K562 (cell line): Measurements from ENCODE around the gene TRIM2. TPM values are rescaled to one million over a fixed set of nuclear protein-coding genes. Genes with fewer than 3 reads are reported as not detected.

Source experiments
- C11orf30 ChIP-seq: fragments of 450-650 bp; IDR thresholded peaks from 2 replicates; pipeline ENCODE4 v1.6.1; 2016; ENCODE audit warnings: low read depth, mild to moderate bottlenecking
- FOS ChIP-seq: IDR thresholded peaks from 3 replicates; pipeline ENCODE4 v1.6.1; 2011; ENCODE audit not compliant: insufficient read length; ENCODE audit errors: extremely low read depth
- KDM5B ChIP-seq: fragments of 200-600 bp; sonication (generic); IDR thresholded peaks from 2 replicates; pipeline ENCODE4 v1.6.1; 2012; ENCODE audit warnings: low read depth, mild to moderate bottlenecking, moderate library complexity, low read length, control low read depth, inconsistent platforms; ENCODE audit not compliant: insufficient replicate concordance
- LCOR ChIP-seq: sonication (generic); formaldehyde crosslinking; IDR thresholded peaks from 2 replicates; pipeline ENCODE4 v1.8.0; 2022; ENCODE audit warnings: mild to moderate bottlenecking, missing genetic modification reagents
- NCOA2 ChIP-seq, 2 experiments: fragments of 450-650 bp; IDR thresholded peaks; 2 replicates each; pipeline ENCODE4 v1.6.1; 2018; ENCODE audit warnings: mild to moderate bottlenecking in 2 of 2, moderate library complexity in 1 of 2; ENCODE audit not compliant: partially characterized antibody in 2 of 2
- PML ChIP-seq: IDR thresholded peaks from 2 replicates; pipeline ENCODE4 v1.6.1; 2012; ENCODE audit warnings: low read length, inconsistent platforms
- RBM25 ChIP-seq: fragments of 200-400 bp; formaldehyde crosslinking; IDR thresholded peaks from 2 replicates; pipeline ENCODE4 v1.6.1; 2018; ENCODE audit warnings: low read length, low read depth, moderate library complexity; ENCODE audit not compliant: severe bottlenecking
- SIN3B ChIP-seq: fragments of 450-650 bp; IDR thresholded peaks from 2 replicates; pipeline ENCODE4 v1.6.1; 2017; ENCODE audit warnings: low read depth, mild to moderate bottlenecking, moderate library complexity
- TAF9B ChIP-seq: fragments of 450-650 bp; IDR thresholded peaks from 2 replicates; pipeline ENCODE4 v1.6.1; 2018; ENCODE audit warnings: mild to moderate bottlenecking; ENCODE audit not compliant: partially characterized antibody
- TCF7L2 ChIP-seq: fragments of 150-350 bp; IDR thresholded peaks from 2 replicates; pipeline ENCODE4 v1.6.1; 2016; ENCODE audit warnings: low read depth, mild to moderate bottlenecking, low read length, moderate library complexity
- ZNF253 ChIP-seq: fragments of 250-450 bp; sonication (Bioruptor Pico); conservative IDR thresholded peaks from 2 replicates; pipeline ENCODE4 v1.6.1; 2021; ENCODE audit warnings: mild to moderate bottlenecking
- polyA plus RNA-seq, 8 experiments: library from polyadenylated mRNA; depleted of rRNA in 4 of 8; stranded (reverse) in 5 of 8; unstranded in 3 of 8; fragments of >200 nt; fragmentation: Nextera tagmentation in 2 of 8; fragmentation: Illumina TruSeq in 1 of 8; extraction: Ambion mirVana in 2 of 8; extraction: Trizol in 1 of 8; gene quantifications; 2 replicates each; pipeline versions ENCODE4 v1.2.1 to v1.2.3, GENCODE V29; 2011 to 2014; ENCODE audit warnings: inconsistent platforms in 1 of 8, missing spikeins in 1 of 8
- total RNA-seq, 7 experiments: library from RNA; depleted of rRNA in 6 of 7; stranded (reverse); fragments of >200 nt in 6 of 7; fragmentation: Illumina TruSeq in 2 of 7; extraction: Trizol in 2 of 7; gene quantifications; 2 replicates each; pipeline versions ENCODE4 v1.2.1 to v1.2.3, GENCODE V29; 2011 to 2021; ENCODE audit warnings: low replicate concordance in 1 of 7
- TF ChIP-seq, protein P1 (sequence below): IDR thresholded peaks from 2 replicates; pipeline ENCODE4 v1.6.1; 2011; ENCODE audit warnings: borderline replicate concordance, low read depth, mild to moderate bottlenecking, moderate library complexity, low read length; ENCODE audit not compliant: insufficient read depth, poor library complexity, severe bottlenecking
- TF ChIP-seq, protein P2 (sequence below): sonication (generic); formaldehyde crosslinking; IDR thresholded peaks from 2 replicates; pipeline ENCODE4 v1.8.0; 2022; ENCODE audit warnings: mild to moderate bottlenecking, missing genetic modification reagents
- TF ChIP-seq, protein P3 (sequence below): fragments of 450-650 bp; IDR thresholded peaks from 2 replicates; pipeline ENCODE4 v1.6.1; 2014; ENCODE audit warnings: low read depth, mild to moderate bottlenecking, moderate library complexity, borderline replicate concordance
- TF ChIP-seq, protein P4 (sequence below), 2 experiments: fragments of 200-800 bp in 1 of 2; sonication (Bioruptor generic) in 1 of 2; sonication (generic) in 1 of 2; formaldehyde crosslinking in 1 of 2; IDR thresholded peaks in 1 of 2; conservative IDR thresholded peaks in 1 of 2; 2 replicates each; pipeline versions ENCODE4 v1.5.0 to v1.6.1; 2016 to 2020; ENCODE audit warnings: missing compliant biosample characterization in 1 of 2, missing genetic modification characterization in 1 of 2, missing genetic modification reagents in 1 of 2
- TF ChIP-seq, protein P5 (sequence below): fragments of 150-350 bp; IDR thresholded peaks from 2 replicates; pipeline ENCODE4 v1.6.1; 2014; ENCODE audit warnings: low read depth, mild to moderate bottlenecking, low read length, borderline replicate concordance
- TF ChIP-seq, protein P6 (sequence below): fragments of 450-650 bp; IDR thresholded peaks from 2 replicates; pipeline ENCODE4 v1.6.1; 2016

TRIM2 gene
- total and polyA plus RNA-seq, 9 of the 15 experiments (the other 6 are each of a cell fraction or from before 2014, with no cell fraction given), result 0.01 to 0.41 (median 0.13) TPM; not detected in 1

DNA sequence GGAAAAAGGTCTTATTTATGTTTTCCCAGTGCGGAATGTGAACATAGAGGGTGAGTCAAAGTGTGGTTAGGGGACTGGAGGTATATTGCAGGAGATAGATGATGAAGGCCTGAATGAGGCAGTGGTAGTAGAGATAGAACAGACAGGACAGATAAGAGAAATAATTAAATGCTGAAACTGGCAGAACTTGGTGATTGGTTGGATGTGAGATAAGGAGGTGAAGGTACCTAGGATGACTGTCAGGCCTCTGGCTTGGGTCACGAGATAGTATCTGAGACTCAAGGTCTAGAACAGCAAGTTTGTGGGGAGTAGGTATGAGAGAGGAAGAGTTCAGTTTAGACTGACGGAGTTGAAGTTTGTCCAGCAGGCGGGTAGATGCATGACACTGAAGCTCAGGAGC lies 143.8 kb downstream of the TRIM2 start (continued):
- no peak for TF ChIP-seq ZNF253
- TF ChIP-seq, protein P1, sequence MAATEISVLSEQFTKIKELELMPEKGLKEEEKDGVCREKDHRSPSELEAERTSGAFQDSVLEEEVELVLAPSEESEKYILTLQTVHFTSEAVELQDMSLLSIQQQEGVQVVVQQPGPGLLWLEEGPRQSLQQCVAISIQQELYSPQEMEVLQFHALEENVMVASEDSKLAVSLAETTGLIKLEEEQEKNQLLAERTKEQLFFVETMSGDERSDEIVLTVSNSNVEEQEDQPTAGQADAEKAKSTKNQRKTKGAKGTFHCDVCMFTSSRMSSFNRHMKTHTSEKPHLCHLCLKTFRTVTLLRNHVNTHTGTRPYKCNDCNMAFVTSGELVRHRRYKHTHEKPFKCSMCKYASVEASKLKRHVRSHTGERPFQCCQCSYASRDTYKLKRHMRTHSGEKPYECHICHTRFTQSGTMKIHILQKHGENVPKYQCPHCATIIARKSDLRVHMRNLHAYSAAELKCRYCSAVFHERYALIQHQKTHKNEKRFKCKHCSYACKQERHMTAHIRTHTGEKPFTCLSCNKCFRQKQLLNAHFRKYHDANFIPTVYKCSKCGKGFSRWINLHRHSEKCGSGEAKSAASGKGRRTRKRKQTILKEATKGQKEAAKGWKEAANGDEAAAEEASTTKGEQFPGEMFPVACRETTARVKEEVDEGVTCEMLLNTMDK, result no peak
- no peak for TF ChIP-seq PML
- 0 out of 2 replicates have a peak, but pooled peaks have one; percentile 23 for TF ChIP-seq C11orf30
- TF ChIP-seq, protein P2, sequence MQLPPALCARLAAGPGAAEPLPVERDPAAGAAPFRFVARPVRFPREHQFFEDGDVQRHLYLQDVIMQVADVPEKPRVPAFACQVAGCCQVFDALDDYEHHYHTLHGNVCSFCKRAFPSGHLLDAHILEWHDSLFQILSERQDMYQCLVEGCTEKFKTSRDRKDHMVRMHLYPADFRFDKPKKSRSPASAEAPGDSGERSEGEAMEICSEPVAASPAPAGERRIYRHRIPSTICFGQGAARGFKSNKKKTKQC (CRISPR knock-in tag), result no peak
- TF ChIP-seq SIN3B, result no peak
- no peak for TF ChIP-seq NCOA2 (IDR thresholded peaks at IDR 0.05; ENCODE audit: partially characterized antibody in 2 of 2)
- TF ChIP-seq, protein P3, sequence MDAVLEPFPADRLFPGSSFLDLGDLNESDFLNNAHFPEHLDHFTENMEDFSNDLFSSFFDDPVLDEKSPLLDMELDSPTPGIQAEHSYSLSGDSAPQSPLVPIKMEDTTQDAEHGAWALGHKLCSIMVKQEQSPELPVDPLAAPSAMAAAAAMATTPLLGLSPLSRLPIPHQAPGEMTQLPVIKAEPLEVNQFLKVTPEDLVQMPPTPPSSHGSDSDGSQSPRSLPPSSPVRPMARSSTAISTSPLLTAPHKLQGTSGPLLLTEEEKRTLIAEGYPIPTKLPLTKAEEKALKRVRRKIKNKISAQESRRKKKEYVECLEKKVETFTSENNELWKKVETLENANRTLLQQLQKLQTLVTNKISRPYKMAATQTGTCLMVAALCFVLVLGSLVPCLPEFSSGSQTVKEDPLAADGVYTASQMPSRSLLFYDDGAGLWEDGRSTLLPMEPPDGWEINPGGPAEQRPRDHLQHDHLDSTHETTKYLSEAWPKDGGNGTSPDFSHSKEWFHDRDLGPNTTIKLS, result no peak
- peak; percentile 6 for TF ChIP-seq FOS
- peak; percentile 15 for TF ChIP-seq RBM25
- TF ChIP-seq, protein P4, sequence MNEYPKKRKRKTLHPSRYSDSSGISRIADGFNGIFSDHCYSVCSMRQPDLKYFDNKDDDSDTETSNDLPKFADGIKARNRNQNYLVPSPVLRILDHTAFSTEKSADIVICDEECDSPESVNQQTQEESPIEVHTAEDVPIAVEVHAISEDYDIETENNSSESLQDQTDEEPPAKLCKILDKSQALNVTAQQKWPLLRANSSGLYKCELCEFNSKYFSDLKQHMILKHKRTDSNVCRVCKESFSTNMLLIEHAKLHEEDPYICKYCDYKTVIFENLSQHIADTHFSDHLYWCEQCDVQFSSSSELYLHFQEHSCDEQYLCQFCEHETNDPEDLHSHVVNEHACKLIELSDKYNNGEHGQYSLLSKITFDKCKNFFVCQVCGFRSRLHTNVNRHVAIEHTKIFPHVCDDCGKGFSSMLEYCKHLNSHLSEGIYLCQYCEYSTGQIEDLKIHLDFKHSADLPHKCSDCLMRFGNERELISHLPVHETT (CRISPR knock-in tag; conservative IDR thresholded peaks at IDR 0.05 in 1 of 2, IDR thresholded peaks at IDR 0.05 in 1 of 2), result peak in 1 of 2 experiments; percentile 33; a peak in 1 of 4 replicates
- no peak for TF ChIP-seq TAF9B
- 0 out of 2 replicates have a peak, but pooled peaks have one; percentile 53 for TF ChIP-seq LCOR
- TF ChIP-seq, protein P5, sequence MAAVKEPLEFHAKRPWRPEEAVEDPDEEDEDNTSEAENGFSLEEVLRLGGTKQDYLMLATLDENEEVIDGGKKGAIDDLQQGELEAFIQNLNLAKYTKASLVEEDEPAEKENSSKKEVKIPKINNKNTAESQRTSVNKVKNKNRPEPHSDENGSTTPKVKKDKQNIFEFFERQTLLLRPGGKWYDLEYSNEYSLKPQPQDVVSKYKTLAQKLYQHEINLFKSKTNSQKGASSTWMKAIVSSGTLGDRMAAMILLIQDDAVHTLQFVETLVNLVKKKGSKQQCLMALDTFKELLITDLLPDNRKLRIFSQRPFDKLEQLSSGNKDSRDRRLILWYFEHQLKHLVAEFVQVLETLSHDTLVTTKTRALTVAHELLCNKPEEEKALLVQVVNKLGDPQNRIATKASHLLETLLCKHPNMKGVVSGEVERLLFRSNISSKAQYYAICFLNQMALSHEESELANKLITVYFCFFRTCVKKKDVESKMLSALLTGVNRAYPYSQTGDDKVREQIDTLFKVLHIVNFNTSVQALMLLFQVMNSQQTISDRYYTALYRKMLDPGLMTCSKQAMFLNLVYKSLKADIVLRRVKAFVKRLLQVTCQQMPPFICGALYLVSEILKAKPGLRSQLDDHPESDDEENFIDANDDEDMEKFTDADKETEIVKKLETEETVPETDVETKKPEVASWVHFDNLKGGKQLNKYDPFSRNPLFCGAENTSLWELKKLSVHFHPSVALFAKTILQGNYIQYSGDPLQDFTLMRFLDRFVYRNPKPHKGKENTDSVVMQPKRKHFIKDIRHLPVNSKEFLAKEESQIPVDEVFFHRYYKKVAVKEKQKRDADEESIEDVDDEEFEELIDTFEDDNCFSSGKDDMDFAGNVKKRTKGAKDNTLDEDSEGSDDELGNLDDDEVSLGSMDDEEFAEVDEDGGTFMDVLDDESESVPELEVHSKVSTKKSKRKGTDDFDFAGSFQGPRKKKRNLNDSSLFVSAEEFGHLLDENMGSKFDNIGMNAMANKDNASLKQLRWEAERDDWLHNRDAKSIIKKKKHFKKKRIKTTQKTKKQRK, result no peak
- TF ChIP-seq, protein P6, sequence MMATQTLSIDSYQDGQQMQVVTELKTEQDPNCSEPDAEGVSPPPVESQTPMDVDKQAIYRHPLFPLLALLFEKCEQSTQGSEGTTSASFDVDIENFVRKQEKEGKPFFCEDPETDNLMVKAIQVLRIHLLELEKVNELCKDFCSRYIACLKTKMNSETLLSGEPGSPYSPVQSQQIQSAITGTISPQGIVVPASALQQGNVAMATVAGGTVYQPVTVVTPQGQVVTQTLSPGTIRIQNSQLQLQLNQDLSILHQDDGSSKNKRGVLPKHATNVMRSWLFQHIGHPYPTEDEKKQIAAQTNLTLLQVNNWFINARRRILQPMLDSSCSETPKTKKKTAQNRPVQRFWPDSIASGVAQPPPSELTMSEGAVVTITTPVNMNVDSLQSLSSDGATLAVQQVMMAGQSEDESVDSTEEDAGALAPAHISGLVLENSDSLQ, result peak; percentile 71
- no peak for TF ChIP-seq TCF7L2
- TF ChIP-seq KDM5B, result no peak
